ENCODE measurements around the gene ATCAY.
"Not testable (repeated sequence)": the region's sequence is repeated elsewhere in the genome, so short reads cannot be mapped to it uniquely, and the experiment has no call there.

Gene ATCAY

GRCh38 chr19:3904233-3904632 is 23.7 kb downstream of the ATCAY start:
- no peak for DNase-seq

DNA sequence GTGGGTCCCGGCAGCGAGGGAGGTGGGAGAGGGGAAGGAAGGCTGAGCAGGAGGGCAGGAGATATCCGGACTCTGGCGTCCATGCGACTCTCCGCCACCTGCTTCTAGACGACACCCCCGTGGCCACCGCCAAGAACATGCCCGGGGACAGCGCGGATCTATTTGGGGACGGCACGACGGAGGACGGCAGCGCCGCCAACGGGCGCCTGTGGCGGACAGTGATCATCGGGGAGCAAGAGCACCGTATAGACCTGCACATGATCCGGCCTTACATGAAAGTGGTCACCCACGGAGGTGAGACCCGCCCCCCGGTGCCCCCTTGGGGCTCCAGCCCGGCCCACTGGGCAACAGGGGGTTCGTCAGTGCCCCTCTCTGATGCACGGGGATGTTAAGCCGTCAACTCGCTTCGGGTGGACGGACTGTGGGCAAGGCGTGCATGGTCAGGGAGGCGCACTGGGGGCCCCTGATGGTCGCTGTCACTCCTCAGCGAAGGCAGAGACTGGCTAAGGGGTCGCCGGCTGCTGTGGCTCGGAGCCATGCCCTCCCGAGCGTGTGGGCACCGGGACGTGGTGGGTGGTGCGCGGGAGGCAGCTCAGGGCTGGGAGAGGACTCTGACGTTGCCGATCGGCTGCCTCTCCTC is 27.3 kb downstream of the ATCAY start:
- DNase-seq = no peak

- no peak for DNase-seq
Observed at GRCh38 chr19:3908266-3909054, 28.0 kb downstream of the ATCAY start.

- no peak for DNase-seq
Observed at GRCh38 chr19:3910105-3910504, 29.6 kb downstream of the ATCAY start.

DNA sequence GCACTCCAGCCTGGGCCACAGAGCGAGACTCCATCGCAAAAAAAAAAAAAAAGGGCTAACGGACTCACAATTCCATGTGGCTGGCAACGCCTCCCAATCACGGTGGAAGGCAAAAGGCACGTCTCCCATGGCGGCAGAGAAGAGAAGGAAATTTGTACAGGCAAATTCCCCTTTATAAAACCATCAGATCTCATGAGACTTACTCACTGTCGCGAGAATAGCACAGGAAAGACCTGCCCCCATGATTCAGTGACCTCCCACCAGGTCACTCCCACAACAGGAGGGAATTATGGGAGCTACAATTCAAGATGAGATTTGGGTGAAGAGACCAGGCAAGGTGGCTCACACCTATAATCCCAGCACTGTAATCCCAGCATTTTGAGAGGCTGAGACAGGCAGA is 33.7 kb downstream of the ATCAY start:
- DNase-seq = no peak

DNA sequence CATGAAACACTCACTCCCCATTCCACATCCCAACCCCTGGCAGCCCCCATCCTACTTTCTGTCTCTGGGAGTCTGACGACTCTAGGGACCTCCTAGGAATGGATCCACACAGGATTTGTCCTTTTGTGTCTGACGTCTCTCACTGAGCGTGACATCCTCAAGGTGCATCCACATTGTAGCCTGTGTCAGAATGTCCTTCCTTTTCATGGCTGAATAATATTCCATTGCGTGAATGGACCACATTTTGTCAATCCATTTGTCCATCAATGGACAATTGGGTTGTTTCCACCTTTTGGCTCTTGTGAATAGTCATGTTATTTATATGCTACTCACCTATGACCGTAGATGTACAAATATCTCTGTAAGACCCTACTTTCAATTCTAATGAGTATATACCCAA is 35.5 kb downstream of the ATCAY start:
- no peak for DNase-seq

GRCh38 chr19:3919793-3920192 is 39.3 kb downstream of the ATCAY start:
- DNase-seq = no peak

DNA sequence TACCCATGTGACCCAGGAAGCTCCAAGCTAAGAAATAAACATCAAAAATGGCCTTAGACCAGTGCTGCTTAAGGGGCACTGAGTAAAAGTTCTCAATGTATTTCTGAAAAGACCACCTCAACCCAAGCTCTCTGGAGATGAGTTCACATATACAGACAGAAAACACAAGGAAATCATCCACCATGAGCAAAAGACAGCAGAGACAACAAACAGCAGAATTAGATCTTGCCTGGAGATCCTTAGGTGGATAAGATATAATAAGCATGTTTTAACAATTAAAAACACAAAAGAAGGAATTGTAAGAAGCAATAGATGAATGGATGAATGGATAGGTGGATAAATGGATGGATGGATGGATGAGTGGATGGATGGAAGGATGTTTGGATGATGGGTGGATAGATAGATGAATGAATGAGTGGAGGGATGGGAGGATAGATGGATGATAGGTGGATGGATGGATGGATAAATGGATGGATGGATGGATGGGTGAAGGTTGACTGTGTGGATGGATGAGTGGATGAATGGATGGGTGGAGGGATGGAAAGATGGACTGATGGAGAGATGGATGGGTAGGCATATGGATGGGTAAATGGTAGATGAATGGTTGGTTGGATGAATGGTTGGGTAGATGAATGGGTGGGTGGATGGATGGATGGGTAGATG is 42.7 kb downstream of the ATCAY start:
- DNase-seq = no peak

DNA sequence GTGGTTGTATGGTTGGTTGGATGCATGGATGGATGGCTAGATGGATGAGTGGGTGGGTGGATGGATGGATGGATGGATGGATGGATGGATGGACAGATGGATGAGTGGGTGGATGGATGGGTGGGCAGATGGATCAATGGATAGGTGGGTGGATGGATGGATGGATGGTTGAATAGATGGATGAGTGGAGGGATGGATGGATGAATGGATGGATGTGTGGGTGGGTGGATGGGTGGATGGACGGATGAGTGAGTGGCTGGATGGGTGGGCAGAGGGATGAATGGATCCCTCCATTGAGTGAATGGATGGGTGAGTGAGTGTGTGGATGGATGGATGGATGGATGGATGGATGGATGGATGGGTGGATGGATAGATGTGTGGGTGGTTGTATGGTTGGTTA is 43.4 kb downstream of the ATCAY start:
- no peak for DNase-seq

DNA sequence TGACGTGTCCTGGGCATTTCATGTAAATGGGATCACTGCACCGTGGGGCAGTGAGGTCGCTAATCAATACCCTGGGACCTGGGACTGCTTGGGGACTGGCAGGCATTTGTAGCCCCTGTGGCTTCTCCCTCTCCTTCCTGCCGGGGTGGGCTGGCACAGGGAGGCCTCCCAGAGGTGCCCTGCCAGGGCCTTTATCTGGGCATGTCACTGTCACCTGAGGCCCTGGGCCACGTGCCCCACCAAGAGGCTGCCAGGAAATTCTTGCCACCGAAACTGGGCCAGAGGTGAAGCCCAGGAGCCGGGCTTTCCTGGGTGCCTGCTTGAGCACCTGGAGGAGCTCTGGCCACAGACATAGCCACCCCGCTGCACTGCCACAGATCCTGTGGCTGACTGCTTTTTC is 50.6 kb downstream of the ATCAY start:
- no peak for DNase-seq

GRCh38 chr19:3932931-3933810 is 52.7 kb downstream of the ATCAY start, which contains the start of gene NMRK2:
Gene NMRK2, plus strand, starts transcription at chr19:3933069. Its CDS starts 603 bp downstream, at chr19:3933672.
- peak; percentile 38 to 59 (median 54) for DNase-seq

GRCh38 chr19:3936506-3937442 is 56.3 kb downstream of the ATCAY start:
- no peak for DNase-seq

GRCh38 chr19:3938300-3938950 is 57.9 kb downstream of the ATCAY start:
- DNase-seq = not testable (repeated sequence)

- peak in 2 of 4 experiments; percentile 6 to 22 for DNase-seq
Observed at GRCh38 chr19:3942790-3943409, 62.4 kb downstream of the ATCAY start.

GRCh38 chr19:3944018-3944721 is 63.7 kb downstream of the ATCAY start:
- peak in 2 of 4 experiments; percentile 14 to 24 for DNase-seq

- no peak for DNase-seq
Observed at GRCh38 chr19:3945838-3946237, 65.4 kb downstream of the ATCAY start.

DNA sequence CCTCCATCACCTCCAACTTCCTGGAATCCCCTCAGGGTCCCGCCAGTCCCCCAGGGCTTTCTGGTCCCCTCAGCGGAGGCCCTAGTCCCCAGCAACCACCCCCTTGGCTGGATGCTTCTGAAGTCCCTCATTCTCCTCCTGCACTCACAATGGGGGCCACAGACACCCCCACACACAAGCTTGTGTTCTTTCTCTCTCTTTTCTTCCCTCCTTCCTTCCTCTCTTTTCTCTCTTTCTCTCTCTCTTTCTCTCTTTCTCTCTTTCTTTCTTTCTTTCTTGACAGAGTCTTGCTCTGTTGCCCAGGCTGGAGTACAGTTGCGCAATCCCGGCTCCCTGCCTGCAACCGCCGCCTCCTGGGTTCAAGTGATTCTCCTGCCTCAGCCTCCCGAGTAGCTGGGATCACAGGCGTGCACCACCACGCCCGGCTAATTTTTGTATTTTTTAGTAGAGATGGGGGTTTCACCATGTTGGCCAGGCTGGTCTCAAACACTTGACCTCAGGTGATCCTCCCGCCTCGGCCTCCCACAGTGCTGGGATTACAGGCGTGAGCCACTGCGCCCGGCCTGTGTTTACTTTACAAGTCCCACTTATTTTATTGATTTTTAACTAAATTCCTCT is 66.9 kb downstream of the ATCAY start:
- DNase-seq = not testable (repeated sequence)

DNA sequence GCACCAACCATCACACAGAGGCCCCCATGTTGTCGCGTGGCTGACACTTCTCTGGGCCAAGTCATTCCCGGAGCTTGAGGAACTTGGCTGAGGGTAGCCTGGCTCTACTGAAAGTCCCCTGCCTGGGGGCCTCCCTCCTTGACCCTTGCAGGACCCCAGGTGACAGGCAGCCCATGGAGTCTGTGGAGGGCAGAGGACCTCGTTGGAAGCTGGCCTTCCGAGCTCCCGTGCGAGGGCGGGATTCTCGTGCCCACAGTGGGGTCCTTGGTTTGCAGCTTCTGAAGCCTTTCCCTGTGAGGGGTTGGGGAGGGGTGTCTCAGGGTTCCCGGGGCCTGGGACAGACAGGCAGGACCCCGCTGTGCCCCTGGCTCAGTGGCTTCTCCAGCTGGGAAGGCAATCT is 68.8 kb downstream of the ATCAY start:
- DNase-seq = no peak
